ENCODE results near the gene GIGYF2.

Gene GIGYF2

GRCh38 chr2:232852676-232853075 lies 155.5 kb downstream of the GIGYF2 start:
- DNase-seq (ENCODE audit: low read depth): no peak
- no peak overlapping the region for H3K4me3 ChIP-seq (ENCODE audit: low read depth, low read length)
- no peak for TF ChIP-seq CTCF (IDR thresholded peaks at IDR 0.05; ENCODE audit: control insufficient read depth, extremely low read depth, insufficient read depth)

GRCh38 chr2:232854082-232854481 lies 157.0 kb downstream of the GIGYF2 start:
- TF ChIP-seq CTCF (IDR thresholded peaks at IDR 0.05; ENCODE audit: control insufficient read depth, extremely low read depth, insufficient read depth): no peak
- DNase-seq (ENCODE audit: low read depth): no peak
- no peak overlapping the region for H3K4me3 ChIP-seq (ENCODE audit: low read depth, low read length)

GRCh38 chr2:232857158-232857563 lies 160.0 kb downstream of the GIGYF2 start:
- no peak overlapping the region for H3K4me3 ChIP-seq (ENCODE audit: low read depth, low read length)
- no peak for DNase-seq (ENCODE audit: low read depth)
- no peak for TF ChIP-seq CTCF (IDR thresholded peaks at IDR 0.05; ENCODE audit: control insufficient read depth, extremely low read depth, insufficient read depth)

- no peak for TF ChIP-seq CTCF (IDR thresholded peaks at IDR 0.05; ENCODE audit: control insufficient read depth, extremely low read depth, insufficient read depth)
- no peak for DNase-seq (ENCODE audit: low read depth)
- H3K4me3 ChIP-seq (ENCODE audit: low read depth, low read length): no peak overlapping the region
These were observed 162.3 kb downstream of the GIGYF2 start for GRCh38 chr2:232859385-232859916.

GRCh38 chr2:232860593-232861241 lies 163.6 kb downstream of the GIGYF2 start:
- no peak overlapping the region for H3K4me3 ChIP-seq (ENCODE audit: low read depth, low read length)
- no peak for DNase-seq (ENCODE audit: low read depth)
- no peak for TF ChIP-seq CTCF (IDR thresholded peaks at IDR 0.05; ENCODE audit: control insufficient read depth, extremely low read depth, insufficient read depth)

- no peak for DNase-seq (ENCODE audit: low read depth)
- TF ChIP-seq CTCF (IDR thresholded peaks at IDR 0.05; ENCODE audit: control insufficient read depth, extremely low read depth, insufficient read depth): no peak
- no peak overlapping the region for H3K4me3 ChIP-seq (ENCODE audit: low read depth, low read length)
These were observed 164.2 kb downstream of the GIGYF2 start for GRCh38 chr2:232861353-232861752.

- no peak for TF ChIP-seq CTCF (IDR thresholded peaks at IDR 0.05; ENCODE audit: control insufficient read depth, extremely low read depth, insufficient read depth)
- no peak for DNase-seq (ENCODE audit: low read depth)
- no peak overlapping the region for H3K4me3 ChIP-seq (ENCODE audit: low read depth, low read length)
These were observed 166.9 kb downstream of the GIGYF2 start for GRCh38 chr2:232863996-232864395.

All from LNCaP clone FGC (cell line).